Measurements from ENCODE around the gene SBF1. TPM values are rescaled to one million over a fixed set of nuclear protein-coding genes. Genes with fewer than 3 reads are reported as not detected.

Gene SBF1
- total and polyA plus RNA-seq, 7 donors: 42.1 to 98.0 (median 75.3) TPM

DNA sequence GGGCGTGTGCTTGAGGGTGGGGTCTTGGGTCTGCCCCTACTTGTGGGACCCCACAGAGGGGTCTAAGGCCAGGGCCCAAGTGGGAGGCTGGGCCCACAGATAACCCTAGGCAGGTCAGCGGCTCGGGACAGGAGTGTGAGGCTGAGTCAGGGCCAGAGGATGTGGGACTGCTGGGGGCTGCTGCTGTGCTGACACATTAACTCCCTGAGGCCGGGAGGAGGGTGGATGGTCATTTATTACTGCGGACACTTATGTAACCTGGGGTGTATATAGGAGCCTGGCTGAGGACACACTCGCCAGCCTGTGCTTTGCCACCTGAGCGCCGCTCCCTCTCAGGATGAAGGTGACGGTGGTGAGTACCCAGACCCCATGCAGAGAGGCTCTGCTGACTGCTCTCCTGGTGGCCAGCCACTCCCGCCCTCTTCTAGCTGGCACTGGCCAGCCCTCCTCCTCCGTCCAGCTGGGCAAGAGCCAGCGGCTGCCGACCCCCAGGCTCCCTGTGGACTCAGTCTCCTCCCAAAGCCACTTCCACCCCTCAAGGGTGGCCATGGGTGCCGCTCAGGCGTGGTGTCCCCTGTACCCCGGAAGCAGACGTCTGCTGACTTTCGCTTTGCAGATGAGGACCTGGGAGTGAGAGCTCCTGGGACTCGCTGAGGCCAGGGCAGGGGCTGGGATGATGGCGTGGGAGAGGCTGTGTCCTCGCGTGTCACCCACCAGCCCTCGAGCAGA lies 11.9 kb upstream of the SBF1 start, which contains the start of gene MIOX:
Gene MIOX, plus strand, starts transcription at position 299 of the 729 bp plus-strand sequence. Its CDS starts 39 bp downstream, at position 338.
- no peak within 1 kb of the TSS for H3K4me3 ChIP-seq
- 68 to 71% (median 69%) methylated on average over 23 of the region's 23 CpGs for WGBS, 3 donors
- no peaks in the 10 kb centered on the region for H3K4me1 ChIP-seq
- H3K27ac ChIP-seq: no peak within 1 kb of the TSS
- H3K9me3 ChIP-seq: no peaks in the 10 kb centered on the region
- intact Hi-C loops (cut with DNase I): no loop called here
- ATAC-seq (no peak), DNase-seq (no peak)
- H3K36me3 ChIP-seq (ENCODE audit: insufficient read depth in 1 of 2, low read depth in 1 of 2): no peaks in the 10 kb centered on the region
- H3K27me3 ChIP-seq (ENCODE audit: insufficient read depth in 3 of 3, low read length in 2 of 3): peaks cover 0 to 40% (median 10%) of the 10 kb centered on the region in 3 donors
- TF ChIP-seq CTCF (IDR thresholded peaks at IDR 0.05): no peak

DNA sequence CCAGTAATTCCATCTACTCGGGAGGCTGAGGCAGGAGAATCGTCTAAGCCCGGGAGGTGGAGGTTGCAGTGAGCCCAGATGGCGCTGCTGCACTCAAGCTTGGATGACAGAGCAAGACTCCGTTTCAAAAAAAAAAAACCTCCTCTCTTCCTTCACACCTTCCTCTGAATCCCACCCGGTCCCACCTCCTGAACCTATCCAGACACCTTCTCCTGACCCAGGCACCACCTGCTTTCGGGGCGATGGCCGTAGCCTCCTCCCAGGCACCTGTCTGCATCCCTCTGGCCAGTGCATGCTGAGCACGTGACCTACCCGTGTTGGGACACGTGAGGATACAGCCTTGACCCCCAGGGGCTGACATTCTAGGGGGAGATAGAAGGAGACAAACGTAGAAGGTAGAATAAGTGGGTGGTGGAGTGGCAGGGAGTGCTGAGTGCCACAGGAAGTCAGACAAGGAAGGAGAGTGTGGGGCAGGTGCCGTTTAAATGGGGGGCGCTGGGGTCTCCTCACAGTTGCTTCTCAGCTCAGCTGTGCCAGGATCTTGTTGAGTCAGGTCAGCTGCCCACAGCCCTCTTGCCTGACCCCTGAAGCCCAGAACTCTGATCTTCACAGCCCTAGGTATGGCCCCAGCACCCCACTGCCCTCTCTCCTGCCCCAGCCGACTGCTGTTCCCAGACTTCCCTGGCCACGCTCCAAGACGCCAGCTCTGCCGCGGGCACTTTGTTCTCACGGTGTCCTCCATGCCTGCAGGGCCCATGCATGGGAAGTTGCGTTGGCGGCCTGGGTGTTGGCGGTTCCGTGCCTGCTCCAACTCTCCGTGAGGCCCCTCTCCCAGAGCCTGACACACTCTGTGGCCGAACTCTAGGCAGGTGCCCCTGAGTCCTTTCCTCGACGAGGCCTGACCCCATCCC lies 10.6 kb upstream of the SBF1 start:
- no peak for TF ChIP-seq CTCF (IDR thresholded peaks at IDR 0.05)
- H3K27ac ChIP-seq: no peak overlapping the region
- WGBS, 3 donors: 54 to 64% (median 55%) methylated on average over 29 of the region's 29 CpGs
- H3K9me3 ChIP-seq: no peaks in the 10 kb centered on the region
- no peaks in the 10 kb centered on the region for H3K36me3 ChIP-seq (ENCODE audit: insufficient read depth in 1 of 2, low read depth in 1 of 2)
- ATAC-seq: no peak
- no peak for DNase-seq
- H3K4me1 ChIP-seq: peaks cover 4% of the 10 kb centered on the region
- H3K27me3 ChIP-seq (ENCODE audit: insufficient read depth in 3 of 3, low read length in 2 of 3): peaks cover 0 to 52% (median 19%) of the 10 kb centered on the region in 3 donors
- H3K4me3 ChIP-seq: no peak overlapping the region
- intact Hi-C loops (cut with DNase I): no loop called here

GRCh38 chr22:50483977-50484853 lies 9.4 kb upstream of the SBF1 start:
- WGBS, 3 donors: 80 to 84% (median 81%) methylated on average over 29 to 31 of the region's 31 CpGs
- H3K4me3 ChIP-seq: no peak overlapping the region
- no peak for TF ChIP-seq CTCF (IDR thresholded peaks at IDR 0.05)
- peaks cover 0 to 65% (median 22%) of the 10 kb centered on the region in 3 donors for H3K27me3 ChIP-seq (ENCODE audit: insufficient read depth in 3 of 3, low read length in 2 of 3)
- no peak overlapping the region for H3K27ac ChIP-seq
- intact Hi-C loops (cut with DNase I): no loop called here
- no peaks in the 10 kb centered on the region for H3K9me3 ChIP-seq
- DNase-seq (no peak), ATAC-seq (no peak)
- no peaks in the 10 kb centered on the region for H3K36me3 ChIP-seq (ENCODE audit: insufficient read depth in 1 of 2, low read depth in 1 of 2)
- peaks cover 4% of the 10 kb centered on the region for H3K4me1 ChIP-seq

DNA sequence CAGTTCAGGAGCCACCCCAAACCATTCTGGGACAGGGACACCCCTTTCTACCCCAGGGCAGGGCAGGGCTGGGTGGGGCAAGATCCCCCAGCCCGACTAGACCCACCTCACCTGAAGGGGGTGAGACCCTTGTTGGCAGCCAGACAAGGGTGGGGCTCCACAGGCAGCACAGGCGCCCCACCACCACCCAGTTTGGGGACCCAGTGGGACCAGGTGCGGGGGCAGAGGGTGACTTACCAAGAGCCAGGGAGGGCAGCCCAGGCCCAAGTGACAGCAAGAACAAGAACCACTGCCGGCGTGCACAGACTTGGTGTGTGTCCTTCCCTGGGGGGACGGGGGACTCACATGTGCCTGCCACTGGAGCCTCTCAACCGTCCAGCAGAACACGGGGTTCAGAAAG lies 8.7 kb upstream of the SBF1 start:
- Histone ChIP-seq H3K36me3 (ENCODE audit: insufficient read depth in 1 of 2, low read depth in 1 of 2) (no peaks in the 10 kb centered on the region), H3K4me1 (peaks cover 4% of the 10 kb centered on the region), H3K27me3 (ENCODE audit: insufficient read depth in 3 of 3, low read length in 2 of 3) (peaks cover 0 to 66% (median 25%) of the 10 kb centered on the region in 3 donors), H3K4me3 (no peak overlapping the region), H3K27ac (no peak overlapping the region), H3K9me3 (no peaks in the 10 kb centered on the region)
- no peak for TF ChIP-seq CTCF (IDR thresholded peaks at IDR 0.05)
- no peak for ATAC-seq
- WGBS, 3 donors: 82 to 85% (median 83%) methylated on average over 8 of the region's 8 CpGs
- DNase-seq: no peak
- intact Hi-C loops (cut with DNase I): no loop called here
